Colonic mucosa (tissue), 4 donors: Measurements from ENCODE around the gene RHBDD3. TPM values are rescaled to one million over a fixed set of nuclear protein-coding genes. Genes with fewer than 3 reads are reported as not detected.
"Not testable (repeated sequence)": the region's sequence is repeated elsewhere in the genome, so short reads cannot be mapped to it uniquely, and the experiment has no call there.

Experiments used
- DNase-seq: peaks from one replicate; pipeline ENCODE4 v3.0.0-alpha.2; 2020
- H3K27ac ChIP-seq: fragments of 200-600 bp; one replicate; pipeline ENCODE4 v1.8.0; 2021
- H3K27me3 ChIP-seq: fragments of 200-600 bp; one replicate; pipeline ENCODE4 v1.8.0; 2021
- H3K36me3 ChIP-seq: fragments of 200-600 bp; one replicate; pipeline ENCODE4 v1.8.0; 2021
- H3K4me1 ChIP-seq: fragments of 200-600 bp; one replicate; pipeline ENCODE4 v1.8.0; 2021; ENCODE audit warnings: mild to moderate bottlenecking
- H3K4me3 ChIP-seq: fragments of 200-600 bp; one replicate; pipeline ENCODE4 v1.8.0; 2021
- H3K9ac ChIP-seq, 2 donors: one replicate each; pipeline ENCODE4 v1.7.0; 2013; ENCODE audit warnings: control low read depth in 2 of 2, low read depth in 2 of 2, low read length in 2 of 2
- H3K9me3 ChIP-seq: fragments of 200-600 bp; one replicate; pipeline ENCODE4 v1.8.0; 2021
- intact Hi-C: fragments of 100-400 bp; cut with DNase I; formaldehyde crosslinking; loops from one replicate; pipeline ENCODE4 v1.14.1; 2022
- total RNA-seq, 2 donors: library from RNA; stranded (reverse); fragmentation: NEBNext Ultra II Directional in 1 of 2; extraction: Animal tissue kit (Norgen Biotek cat#: 25700) in 1 of 2; gene quantifications; one replicate each; pipeline ENCODE4 v1.2.1, GENCODE V29; 2021
- TF ChIP-seq, protein P1 (sequence below): fragments of 200-600 bp; IDR thresholded peaks from one replicate; pipeline ENCODE4 v1.8.0; 2022; ENCODE audit warnings: antibody characterized with exemption, mild to moderate bottlenecking
- donor health status: healthy.
- donor health status: DM: no; HTN: no; CAD: no.
- donor health status: DM: no; HTN: no; CAD: no.

The RHBDD3 gene
- total RNA-seq, 2 donors from 2014 or later, result 15.4 to 32.0 TPM

DNA sequence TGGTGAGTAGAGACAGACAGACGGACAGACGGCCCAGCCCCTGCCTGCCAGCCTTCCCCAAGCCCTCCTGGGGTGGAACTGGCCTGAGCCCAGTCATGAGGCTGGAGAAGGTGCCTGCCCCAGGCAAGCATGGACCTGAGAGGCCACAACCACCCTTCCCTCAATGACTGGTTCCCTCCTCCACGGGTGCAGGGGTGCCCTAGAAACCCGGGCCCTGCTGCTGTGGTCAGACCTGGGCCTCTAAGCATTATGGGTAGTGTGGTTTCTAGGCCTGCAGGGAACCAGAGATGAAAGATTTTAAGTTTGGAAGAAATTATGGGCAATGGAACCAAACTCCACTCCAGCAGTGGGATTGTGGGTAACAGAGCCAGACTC, 13.5 kb downstream of the RHBDD3 start:
- DNase-seq, result no peak
- Histone ChIP-seq H3K4me3 (no peak overlapping the region), H3K9ac (no peak overlapping the region), H3K9me3 (no peaks in the 10 kb centered on the region), H3K27me3 (no peaks in the 10 kb centered on the region), H3K4me1 (no peaks in the 10 kb centered on the region), H3K27ac (no peak overlapping the region), H3K36me3 (no peaks in the 10 kb centered on the region)
- intact Hi-C loops, result no loop called here
- TF ChIP-seq, protein P1, sequence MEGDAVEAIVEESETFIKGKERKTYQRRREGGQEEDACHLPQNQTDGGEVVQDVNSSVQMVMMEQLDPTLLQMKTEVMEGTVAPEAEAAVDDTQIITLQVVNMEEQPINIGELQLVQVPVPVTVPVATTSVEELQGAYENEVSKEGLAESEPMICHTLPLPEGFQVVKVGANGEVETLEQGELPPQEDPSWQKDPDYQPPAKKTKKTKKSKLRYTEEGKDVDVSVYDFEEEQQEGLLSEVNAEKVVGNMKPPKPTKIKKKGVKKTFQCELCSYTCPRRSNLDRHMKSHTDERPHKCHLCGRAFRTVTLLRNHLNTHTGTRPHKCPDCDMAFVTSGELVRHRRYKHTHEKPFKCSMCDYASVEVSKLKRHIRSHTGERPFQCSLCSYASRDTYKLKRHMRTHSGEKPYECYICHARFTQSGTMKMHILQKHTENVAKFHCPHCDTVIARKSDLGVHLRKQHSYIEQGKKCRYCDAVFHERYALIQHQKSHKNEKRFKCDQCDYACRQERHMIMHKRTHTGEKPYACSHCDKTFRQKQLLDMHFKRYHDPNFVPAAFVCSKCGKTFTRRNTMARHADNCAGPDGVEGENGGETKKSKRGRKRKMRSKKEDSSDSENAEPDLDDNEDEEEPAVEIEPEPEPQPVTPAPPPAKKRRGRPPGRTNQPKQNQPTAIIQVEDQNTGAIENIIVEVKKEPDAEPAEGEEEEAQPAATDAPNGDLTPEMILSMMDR, result no peak

DNA sequence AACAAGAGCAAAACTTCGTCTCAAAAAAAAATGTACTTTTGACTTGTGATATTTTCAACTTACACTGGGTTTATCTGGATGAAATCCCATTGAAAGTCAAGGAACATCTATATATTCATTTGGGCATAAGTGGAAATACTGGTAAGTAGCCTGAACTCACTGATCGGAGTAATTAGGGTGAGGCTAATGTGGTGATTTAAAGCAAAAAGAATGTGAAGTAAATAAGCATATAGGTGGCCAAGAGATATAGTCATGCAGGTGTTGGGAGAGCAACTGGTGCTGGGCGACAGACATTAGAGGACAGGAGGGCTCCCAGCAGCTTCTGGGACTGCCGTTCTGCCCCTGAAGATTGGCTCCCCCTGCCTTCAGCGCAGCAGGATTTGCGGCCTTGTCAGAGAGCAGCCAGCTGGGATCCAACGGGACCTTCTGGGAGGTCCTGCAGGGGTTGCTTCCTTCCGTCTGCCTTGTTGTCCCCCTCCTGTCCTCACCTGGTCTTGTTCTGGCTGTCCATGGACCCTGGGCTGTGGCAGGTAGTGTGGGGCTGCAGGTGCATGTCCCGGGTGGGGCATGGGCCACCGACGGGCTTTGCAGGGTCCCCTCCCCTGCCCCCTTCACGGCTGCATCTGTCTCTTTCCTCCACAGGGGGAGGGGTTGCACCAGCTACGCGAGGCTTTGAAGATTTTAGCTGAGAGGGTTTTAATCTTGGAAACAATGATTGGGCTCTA, 14.1 kb downstream of the RHBDD3 start:
- Histone ChIP-seq H3K4me1 (no peaks in the 10 kb centered on the region), H3K9me3 (no peaks in the 10 kb centered on the region), H3K27me3 (no peaks in the 10 kb centered on the region), H3K4me3 (no peak overlapping the region), H3K27ac (no peak overlapping the region), H3K9ac (no peak overlapping the region), H3K36me3 (no peaks in the 10 kb centered on the region)
- TF ChIP-seq, protein P1, result no peak
- no peak for DNase-seq
- intact Hi-C loops, result no loop called here

DNA sequence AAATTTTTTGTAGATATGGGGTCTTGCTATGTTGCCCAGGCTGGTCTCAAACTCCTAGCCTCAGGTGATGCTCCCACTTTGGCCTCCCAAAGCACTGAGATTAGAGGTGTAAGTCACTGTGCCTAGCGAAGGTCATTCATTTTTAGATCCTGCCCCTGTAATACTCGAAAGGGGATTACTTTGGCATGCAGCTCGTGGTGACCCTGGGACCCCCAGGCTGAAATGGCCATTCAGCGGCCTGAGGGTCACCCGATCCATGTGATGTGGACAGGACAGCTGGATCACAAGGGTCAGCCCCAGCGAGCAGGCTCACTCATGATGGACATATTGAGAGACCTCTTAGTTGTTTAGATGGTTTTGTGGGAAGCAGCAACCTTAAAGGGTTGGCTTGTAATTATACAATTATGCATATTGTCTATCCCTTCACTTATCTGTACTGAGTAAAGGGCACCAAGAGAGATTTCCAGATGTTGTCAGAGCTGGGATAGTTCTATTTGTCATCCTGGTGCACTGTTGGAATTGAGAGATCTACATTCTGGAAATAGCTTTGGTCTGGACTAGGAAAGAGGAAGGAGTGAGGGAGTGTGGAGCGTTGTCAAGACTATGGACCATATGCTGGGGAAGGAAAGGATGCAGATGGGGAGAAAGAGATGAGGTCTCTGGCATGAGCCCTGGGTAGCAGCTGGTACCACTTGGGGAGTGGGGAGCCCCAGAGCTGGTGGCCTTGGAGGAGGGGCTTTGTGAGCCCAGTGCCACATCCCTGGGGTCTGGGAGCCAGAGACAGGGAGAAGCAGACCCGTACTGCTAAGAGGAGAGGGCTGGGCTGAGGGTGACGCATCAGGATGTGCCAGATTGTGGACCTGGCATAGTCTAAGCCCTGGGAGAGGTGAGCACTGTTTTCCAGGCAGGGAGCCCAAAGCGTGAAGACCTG, 15.5 kb downstream of the RHBDD3 start:
- H3K4me1 ChIP-seq, result no peaks in the 10 kb centered on the region
- H3K4me3 ChIP-seq, result no peak overlapping the region
- no peaks in the 10 kb centered on the region for H3K36me3 ChIP-seq
- H3K9me3 ChIP-seq, result no peaks in the 10 kb centered on the region
- TF ChIP-seq, protein P1, result no peak
- intact Hi-C loops, result no loop called here
- no peak for DNase-seq
- H3K27me3 ChIP-seq, result no peaks in the 10 kb centered on the region
- H3K27ac ChIP-seq, result no peak overlapping the region
- H3K9ac ChIP-seq, result no peak overlapping the region

- H3K27me3 ChIP-seq, result no peaks in the 10 kb centered on the region
- no peaks in the 10 kb centered on the region for H3K36me3 ChIP-seq
- H3K4me3 ChIP-seq, result no peak overlapping the region
- H3K9ac ChIP-seq, result no peak overlapping the region
- DNase-seq, result no peak
- TF ChIP-seq, protein P1, result no peak
- H3K4me1 ChIP-seq, result no peaks in the 10 kb centered on the region
- H3K9me3 ChIP-seq, result no peaks in the 10 kb centered on the region
- intact Hi-C loops, result no loop called here
- H3K27ac ChIP-seq, result no peak overlapping the region
Measured at GRCh38 chr22:29251265-29251664, 16.5 kb downstream of the RHBDD3 start.

GRCh38 chr22:29247891-29248290, 19.9 kb downstream of the RHBDD3 start:
- H3K27me3 ChIP-seq, H3K9me3 ChIP-seq, H3K9ac ChIP-seq, H3K4me1 ChIP-seq, H3K27ac ChIP-seq, DNase-seq, H3K4me3 ChIP-seq, H3K36me3 ChIP-seq: not testable (repeated sequence)
- intact Hi-C loops, result loop anchor here (10.0 kb wide), 2 partner anchors 203 to 393 kb away; no protein-coding TSS in a partner anchor
